Erythroblast (primary cell): ENCODE measurements around the gene ADARB1.

Source experiments
- GATA1 ChIP-seq: IDR thresholded peaks from 2 replicates; pipeline ENCODE4 v1.6.1; 2011; ENCODE audit warnings: low read depth, mild to moderate bottlenecking, control low read depth, low read length, moderate library complexity
- POLR2A ChIP-seq: IDR thresholded peaks from 2 replicates; pipeline ENCODE4 v1.6.1; 2011; ENCODE audit warnings: mild to moderate bottlenecking, low read length

DNA sequence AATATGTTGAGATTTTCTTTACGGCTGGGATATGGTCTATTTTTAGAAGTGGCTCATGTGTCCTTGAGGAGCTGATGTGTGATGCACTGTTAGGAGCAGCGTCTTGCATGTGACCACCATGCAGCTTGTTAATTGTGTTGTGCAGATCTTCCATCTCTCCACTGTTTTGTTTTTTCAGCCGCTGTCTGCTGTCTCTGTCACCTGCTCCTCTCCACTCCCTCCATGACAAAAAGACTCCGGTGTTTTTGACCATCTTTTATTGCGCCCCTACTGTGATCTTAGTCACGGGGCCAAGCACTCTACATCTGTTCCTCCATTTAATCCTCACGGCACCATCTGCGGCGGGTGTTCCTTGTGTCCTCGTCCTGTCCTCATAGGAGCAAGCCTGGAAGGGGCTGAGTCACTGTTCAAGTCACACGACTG lies 51.8 kb downstream of the ADARB1 start:
- TF ChIP-seq POLR2A (no peak), GATA1 (no peak)
